Trophoblast cell (in vitro differentiated cells and primary cell): ENCODE results near the gene NRDE2.

Source experiments
- DNase-seq, 2 donors: peaks; one replicate each; pipeline ENCODE4 v3.0.0-alpha.2; 2016
- H2AFZ ChIP-seq: 2 replicates; pipeline ENCODE4 v1.6.1; 2013; ENCODE audit warnings: low read length, moderate library complexity, mild to moderate bottlenecking; ENCODE audit not compliant: insufficient read depth, poor library complexity
- H2AK5ac ChIP-seq: 2 replicates; pipeline ENCODE4 v1.6.1; 2013; ENCODE audit warnings: mild to moderate bottlenecking, low read length
- H2BK120ac ChIP-seq: 2 replicates; pipeline ENCODE4 v1.6.1; 2013; ENCODE audit warnings: low read length, mild to moderate bottlenecking, moderate library complexity; ENCODE audit not compliant: insufficient read depth, poor library complexity
- H2BK12ac ChIP-seq: 2 replicates; pipeline ENCODE4 v1.6.1; 2013; ENCODE audit warnings: mild to moderate bottlenecking, low read length, moderate library complexity
- H2BK5ac ChIP-seq: 2 replicates; pipeline ENCODE4 v1.6.1; 2013; ENCODE audit warnings: low read length, low read depth, moderate library complexity, mild to moderate bottlenecking; ENCODE audit not compliant: poor library complexity
- H3K14ac ChIP-seq: 2 replicates; pipeline ENCODE4 v1.6.1; 2013; ENCODE audit warnings: mild to moderate bottlenecking, low read length
- H3K18ac ChIP-seq: 2 replicates; pipeline ENCODE4 v1.6.1; 2013; ENCODE audit warnings: mild to moderate bottlenecking, low read length
- H3K23ac ChIP-seq: 2 replicates; pipeline ENCODE4 v1.6.1; 2013; ENCODE audit warnings: low read length
- H3K27ac ChIP-seq: 2 replicates; pipeline ENCODE4 v1.5.1; 2013; ENCODE audit warnings: low read depth, mild to moderate bottlenecking, inconsistent platforms, low read length, moderate library complexity
- H3K27me3 ChIP-seq: 2 replicates; pipeline ENCODE4 v1.6.1; 2013; ENCODE audit warnings: inconsistent platforms, mild to moderate bottlenecking, low read length, moderate library complexity; ENCODE audit not compliant: insufficient read depth
- H3K36me3 ChIP-seq, 2 experiments: 1 replicate in 1 of 2; 2 replicates in 1 of 2; pipeline ENCODE4 v1.6.1; 2013; ENCODE audit warnings: low read length in 2 of 2, mild to moderate bottlenecking in 2 of 2, moderate library complexity in 1 of 2; ENCODE audit not compliant: insufficient read depth in 2 of 2, control insufficient read depth in 1 of 2
- H3K4ac ChIP-seq: 2 replicates; pipeline ENCODE4 v1.6.1; 2013; ENCODE audit warnings: low read depth, mild to moderate bottlenecking, low read length, moderate library complexity
- H3K4me1 ChIP-seq, 2 experiments: 1 replicate in 1 of 2; 2 replicates in 1 of 2; pipeline ENCODE4 v1.6.1; 2013; ENCODE audit warnings: low read length in 2 of 2, mild to moderate bottlenecking in 2 of 2, moderate library complexity in 1 of 2; ENCODE audit not compliant: insufficient read depth in 2 of 2, control insufficient read depth in 1 of 2
- H3K4me2 ChIP-seq: 2 replicates; pipeline ENCODE4 v1.6.1; 2013; ENCODE audit warnings: inconsistent platforms, mild to moderate bottlenecking, low read length, moderate library complexity
- H3K4me3 ChIP-seq: 2 replicates; pipeline ENCODE4 v1.5.1; 2013; ENCODE audit warnings: mild to moderate bottlenecking, low read depth, low read length, inconsistent platforms
- H3K79me1 ChIP-seq: one replicate; pipeline ENCODE4 v1.6.1; 2013; ENCODE audit warnings: low read length
- H3K79me2 ChIP-seq: 2 replicates; pipeline ENCODE4 v1.6.1; 2013; ENCODE audit warnings: low read length, mild to moderate bottlenecking; ENCODE audit not compliant: control insufficient read depth, insufficient read depth, poor library complexity
- H3K9ac ChIP-seq: 2 replicates; pipeline ENCODE4 v1.6.1; 2013; ENCODE audit warnings: mild to moderate bottlenecking, low read length
- H3K9me3 ChIP-seq: 2 replicates; pipeline ENCODE4 v1.6.1; 2013; ENCODE audit warnings: low read depth, mild to moderate bottlenecking, control low read depth, inconsistent platforms, low read length; ENCODE audit not compliant: insufficient read depth
- H4K12ac ChIP-seq: 2 replicates; pipeline ENCODE4 v1.6.1; 2013; ENCODE audit warnings: low read depth, mild to moderate bottlenecking, low read length, moderate library complexity
- H4K8ac ChIP-seq: 2 replicates; pipeline ENCODE4 v1.6.1; 2013; ENCODE audit warnings: low read depth, mild to moderate bottlenecking, low read length, moderate library complexity
- H4K91ac ChIP-seq: one replicate; pipeline ENCODE4 v1.6.1; 2013; ENCODE audit warnings: low read depth, mild to moderate bottlenecking, low read length, moderate library complexity
- WGBS: extraction: QIAGEN DNeasy Blood & Tissue Kit; methylation state at CpG from one replicate; pipeline ENCODE4 v1.1.7; 2013; ENCODE audit warnings: missing lambda C conversion rate; ENCODE audit not compliant: insufficient read length, insufficient coverage; ENCODE audit errors: extremely low coverage; 5-methylcytosine and 5-hydroxymethylcytosine counted together

The NRDE2 gene

DNA sequence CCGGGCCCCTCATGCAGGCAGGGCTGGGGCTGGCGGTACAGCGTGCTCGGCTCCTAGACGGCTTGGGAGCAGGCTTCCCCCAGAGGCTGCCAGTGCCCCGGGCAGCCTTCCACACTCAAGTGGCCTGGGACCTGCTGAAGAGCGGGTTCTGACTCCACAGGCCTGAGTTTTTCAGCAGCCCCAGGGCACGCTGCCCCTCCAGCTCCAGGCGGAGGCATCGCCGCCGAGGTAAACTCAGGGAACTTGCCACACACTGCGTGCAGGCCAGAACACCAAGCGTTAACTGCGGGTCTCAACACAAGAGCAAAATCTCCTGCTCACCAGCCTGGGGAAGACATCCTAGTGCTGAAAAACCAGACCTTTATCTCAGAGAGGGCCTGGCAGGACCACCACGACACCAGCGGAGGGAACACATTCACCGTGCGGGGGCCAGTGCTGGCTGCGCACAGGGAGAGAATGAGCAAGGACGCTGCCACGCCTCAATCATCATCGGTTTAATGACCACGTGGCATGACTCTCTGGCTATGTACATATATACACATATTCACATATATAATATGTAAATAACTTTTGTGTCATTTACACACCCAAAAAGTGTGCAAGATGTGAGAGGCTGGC, 54.1 kb downstream of the NRDE2 start:
- Histone ChIP-seq H3K79me2 (no peaks in the 10 kb centered on the region), H2AK5ac (no peak overlapping the region), H2BK12ac (no peak overlapping the region), H3K18ac (no peak overlapping the region), H4K12ac (no peak overlapping the region), H3K27ac (no peak overlapping the region), H2BK5ac (no peak overlapping the region), H3K4me2 (no peak overlapping the region), H2BK120ac (no peak overlapping the region), H4K91ac (no peak overlapping the region), H3K4me3 (no peak overlapping the region), H3K14ac (no peak overlapping the region), H3K27me3 (no peaks in the 10 kb centered on the region), H3K9me3 (no peaks in the 10 kb centered on the region), H3K9ac (no peak overlapping the region), H2AFZ (no peak overlapping the region), H3K4me1 (peaks cover 0 to 7% of the 10 kb centered on the region in 2 experiments), H3K79me1 (no peaks in the 10 kb centered on the region), H3K23ac (no peak overlapping the region), H3K4ac (no peak overlapping the region), H3K36me3 (peaks cover 21 to 46% of the 10 kb centered on the region in 2 experiments), H4K8ac (no peak overlapping the region)
- WGBS, result no CpG with 5 or more reads among the region's 24 CpGs
- DNase-seq, result no peak

DNA sequence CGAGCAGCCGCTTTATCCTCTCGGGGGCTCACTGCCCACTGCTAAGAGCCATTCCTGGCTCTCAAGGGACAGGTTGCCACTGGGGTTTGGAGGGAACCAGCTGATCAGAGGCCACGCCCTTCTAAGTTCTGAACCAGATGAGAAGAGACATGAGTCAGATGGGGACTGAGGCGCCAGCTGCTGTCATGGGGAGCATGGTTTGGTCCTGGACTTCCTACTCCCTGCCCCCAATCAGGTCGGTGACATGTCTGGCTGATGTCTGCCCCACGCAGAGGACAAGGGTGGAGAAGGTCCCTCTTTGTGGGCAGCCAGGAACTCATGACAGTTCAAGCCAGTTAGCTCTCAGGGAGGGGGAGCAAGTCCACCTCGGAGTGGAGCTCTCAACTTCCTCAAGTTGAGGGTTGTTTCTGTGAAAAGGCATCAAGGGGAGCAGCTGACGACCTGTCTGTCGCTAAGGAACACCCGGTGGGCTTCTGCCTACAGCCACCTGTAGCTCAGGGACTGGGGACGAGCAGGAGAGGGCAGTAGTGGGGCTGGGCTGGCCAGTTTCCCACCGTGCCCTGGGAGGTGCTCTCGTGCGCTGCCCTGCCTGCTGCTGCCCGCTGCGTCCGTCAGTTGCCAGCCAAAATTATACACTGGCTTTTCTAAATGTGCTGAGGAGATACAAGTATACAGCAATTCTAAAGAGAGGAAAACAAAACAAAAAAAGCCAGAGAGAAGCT, 54.9 kb downstream of the NRDE2 start:
- Histone ChIP-seq H3K23ac (no peak overlapping the region), H3K79me1 (no peaks in the 10 kb centered on the region), H3K4ac (no peak overlapping the region), H2BK5ac (no peak overlapping the region), H3K27ac (no peak overlapping the region), H3K36me3 (peaks cover 26 to 51% of the 10 kb centered on the region in 2 experiments), H3K4me3 (no peak overlapping the region), H3K79me2 (no peaks in the 10 kb centered on the region), H3K27me3 (no peaks in the 10 kb centered on the region), H3K14ac (no peak overlapping the region), H4K12ac (no peak overlapping the region), H2BK12ac (no peak overlapping the region), H3K4me2 (no peak overlapping the region), H3K18ac (no peak overlapping the region), H3K4me1 (peaks cover 0 to 7% of the 10 kb centered on the region in 2 experiments), H2AFZ (no peak overlapping the region), H3K9ac (no peak overlapping the region), H2BK120ac (no peak overlapping the region), H3K9me3 (no peaks in the 10 kb centered on the region), H4K8ac (no peak overlapping the region), H4K91ac (no peak overlapping the region), H2AK5ac (no peak overlapping the region)
- DNase-seq, result no peak
- no CpG with 5 or more reads among the region's 18 CpGs for WGBS

DNA sequence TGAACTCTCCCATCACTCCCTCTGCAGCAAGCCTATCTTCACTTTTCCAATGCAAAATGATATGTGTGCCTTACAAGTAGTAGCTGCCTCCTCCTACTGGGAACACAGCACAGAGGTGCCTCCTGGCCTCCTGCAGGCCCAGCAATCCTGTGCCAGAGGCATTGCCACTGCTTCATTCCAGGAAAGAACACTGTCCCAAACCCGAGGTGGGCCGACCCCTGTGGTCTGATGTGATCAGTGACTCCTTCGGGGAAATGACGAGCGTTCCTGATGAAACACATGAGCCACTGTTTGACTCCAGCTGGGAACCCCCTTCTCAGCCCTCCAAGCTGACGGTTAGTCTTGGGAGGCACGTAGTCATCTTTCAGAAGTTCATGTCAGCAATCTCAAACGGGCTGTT, 55.9 kb downstream of the NRDE2 start:
- Histone ChIP-seq H2BK5ac (no peak overlapping the region), H3K14ac (no peak overlapping the region), H3K79me2 (no peaks in the 10 kb centered on the region), H3K4ac (no peak overlapping the region), H3K9ac (no peak overlapping the region), H3K4me2 (no peak overlapping the region), H2BK12ac (no peak overlapping the region), H3K18ac (no peak overlapping the region), H3K27me3 (no peaks in the 10 kb centered on the region), H3K36me3 (peaks cover 27 to 52% of the 10 kb centered on the region in 2 experiments), H3K79me1 (no peaks in the 10 kb centered on the region), H2AK5ac (no peak overlapping the region), H4K8ac (no peak overlapping the region), H3K23ac (no peak overlapping the region), H3K9me3 (no peaks in the 10 kb centered on the region), H3K4me1 (peaks cover 0 to 1% of the 10 kb centered on the region in 2 experiments), H3K27ac (no peak overlapping the region), H3K4me3 (no peak overlapping the region), H2AFZ (no peak overlapping the region), H2BK120ac (no peak overlapping the region), H4K91ac (no peak overlapping the region), H4K12ac (no peak overlapping the region)
- no CpG with 5 or more reads among the region's 8 CpGs for WGBS
- peak in 1 of 2 donors; percentile 22 for DNase-seq

DNA sequence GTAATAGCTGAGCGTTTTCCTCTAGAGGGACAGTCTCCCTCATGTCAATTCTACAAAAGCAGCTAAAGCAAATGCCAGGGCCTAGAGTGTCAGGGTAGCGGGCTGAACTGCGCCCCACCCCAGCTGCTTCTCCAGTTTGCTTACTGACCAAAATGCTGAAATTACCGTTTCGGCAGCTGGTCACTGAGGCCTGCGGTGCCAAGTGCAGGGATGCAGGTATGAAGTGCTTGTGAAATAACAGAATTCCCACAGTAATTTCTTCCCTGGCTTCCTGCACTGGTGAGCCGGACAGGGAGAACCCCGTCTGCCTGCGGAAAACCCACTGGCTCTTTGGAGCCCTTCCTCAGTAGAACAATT, 56.3 kb downstream of the NRDE2 start:
- no peak overlapping the region for H2BK5ac ChIP-seq
- no peak overlapping the region for H4K91ac ChIP-seq
- H2AK5ac ChIP-seq, result no peak overlapping the region
- no peaks in the 10 kb centered on the region for H3K9me3 ChIP-seq
- no peak overlapping the region for H3K23ac ChIP-seq
- no peaks in the 10 kb centered on the region for H3K27me3 ChIP-seq
- no peak overlapping the region for H3K14ac ChIP-seq
- no peak overlapping the region for H2AFZ ChIP-seq
- no peak overlapping the region for H3K27ac ChIP-seq
- H4K12ac ChIP-seq, result no peak overlapping the region
- H3K4me2 ChIP-seq, result no peak overlapping the region
- H3K79me2 ChIP-seq, result no peaks in the 10 kb centered on the region
- no peak overlapping the region for H4K8ac ChIP-seq
- H3K18ac ChIP-seq, result no peak overlapping the region
- H3K4me1 ChIP-seq, result no peaks in the 10 kb centered on the region
- no peak overlapping the region for H3K4ac ChIP-seq
- WGBS, result no CpG with 5 or more reads among the region's 9 CpGs
- H3K9ac ChIP-seq, result no peak overlapping the region
- H3K4me3 ChIP-seq, result no peak overlapping the region
- DNase-seq, result peak in 1 of 2 donors; percentile 28
- H3K36me3 ChIP-seq, result peaks cover 29 to 56% of the 10 kb centered on the region in 2 experiments
- no peak overlapping the region for H2BK120ac ChIP-seq
- H3K79me1 ChIP-seq, result no peaks in the 10 kb centered on the region
- no peak overlapping the region for H2BK12ac ChIP-seq
